HAP-1 (cell line): ENCODE data around the gene ZZZ3.
"Not testable (repeated sequence)": the region's sequence is repeated elsewhere in the genome, so short reads cannot be mapped to it uniquely, and the experiment has no call there.

Source experiments
- DNase-seq, 2 experiments: peaks; one replicate each; pipeline ENCODE4 v3.0.0-alpha.2; 2016 to 2020; ENCODE audit warnings: low spot score in 2 of 2
- H3K27me3 ChIP-seq: fragments of 250-450 bp; sonication (Bioruptor Pico); 2 replicates; pipeline ENCODE4 v1.5.1; 2020; ENCODE audit warnings: low read depth, mild to moderate bottlenecking, moderate library complexity
- H3K36me3 ChIP-seq: fragments of 250-450 bp; sonication (Bioruptor Pico); replicated peaks from 2 replicates; pipeline ENCODE4 v1.5.1; 2020; ENCODE audit warnings: mild to moderate bottlenecking
- H3K4me1 ChIP-seq: fragments of 250-450 bp; sonication (Bioruptor Pico); 2 replicates; pipeline ENCODE4 v1.5.1; 2020; ENCODE audit warnings: mild to moderate bottlenecking
- H3K4me3 ChIP-seq: fragments of 250-450 bp; sonication (Bioruptor Pico); 2 replicates; pipeline ENCODE4 v1.5.1; 2020; ENCODE audit warnings: mild to moderate bottlenecking, moderate library complexity
- H3K9me3 ChIP-seq: fragments of 250-450 bp; sonication (Bioruptor Pico); 2 replicates; pipeline ENCODE4 v1.5.1; 2020; ENCODE audit warnings: mild to moderate bottlenecking, moderate library complexity
- in situ Hi-C: fragments of 300-500 bp; cut with MboI; formaldehyde crosslinking; loops from 3 replicates; pipeline ENCODE4 v1.14.3; 2020; ENCODE audit warnings: low sequenced_read_pairs, inconsistent platforms, mixed read lengths

ZZZ3 gene

GRCh38 chr1:77682460-77683159 lies at the start of gene ZZZ3:
TSS of gene ZZZ3 (minus strand) at chr1:77682658. CDS start at chr1:77633354, 49,304 bp downstream.
- Histone ChIP-seq H3K9me3 (no peaks in the 10 kb centered on the region), H3K4me1 (peaks cover 26% of the 10 kb centered on the region), H3K36me3 (no peaks in the 10 kb centered on the region), H3K4me3 (peak within 1 kb of the TSS; percentile 61), H3K27me3 (no peaks in the 10 kb centered on the region)
- DNase-seq: peak; percentile 83 to 94
- in situ Hi-C loops: no loop called here

- Histone ChIP-seq H3K4me3 (no peak overlapping the region), H3K9me3 (no peaks in the 10 kb centered on the region), H3K27me3 (no peaks in the 10 kb centered on the region), H3K36me3 (peaks cover 20% of the 10 kb centered on the region), H3K4me1 (no peaks in the 10 kb centered on the region)
- no peak for DNase-seq
- in situ Hi-C loops: no loop called here
These were observed 49.6 kb upstream of the ZZZ3 start for GRCh38 chr1:77732090-77732489.

- no peaks in the 10 kb centered on the region for H3K9me3 ChIP-seq
- no peak for DNase-seq
- H3K4me3 ChIP-seq: no peak overlapping the region
- no peaks in the 10 kb centered on the region for H3K27me3 ChIP-seq
- H3K4me1 ChIP-seq: no peaks in the 10 kb centered on the region
- in situ Hi-C loops: no loop called here
- H3K36me3 ChIP-seq: peaks cover 53% of the 10 kb centered on the region
These were observed 43.2 kb upstream of the ZZZ3 start for GRCh38 chr1:77725706-77726105.

- no peak overlapping the region for H3K4me3 ChIP-seq
- H3K27me3 ChIP-seq: no peaks in the 10 kb centered on the region
- in situ Hi-C loops: no loop called here
- no peaks in the 10 kb centered on the region for H3K4me1 ChIP-seq
- H3K9me3 ChIP-seq: no peaks in the 10 kb centered on the region
- no peak for DNase-seq
- H3K36me3 ChIP-seq: peaks cover 46% of the 10 kb centered on the region
These were observed 35.7 kb upstream of the ZZZ3 start for GRCh38 chr1:77718181-77718580.

GRCh38 chr1:77716065-77716464 lies 33.6 kb upstream of the ZZZ3 start:
- no peaks in the 10 kb centered on the region for H3K4me1 ChIP-seq
- in situ Hi-C loops: no loop called here
- no peak for DNase-seq
- H3K36me3 ChIP-seq: peaks cover 42% of the 10 kb centered on the region
- no peaks in the 10 kb centered on the region for H3K27me3 ChIP-seq
- no peaks in the 10 kb centered on the region for H3K9me3 ChIP-seq
- no peak overlapping the region for H3K4me3 ChIP-seq

GRCh38 chr1:77709727-77710126 lies 27.3 kb upstream of the ZZZ3 start:
- in situ Hi-C loops: no loop called here
- H3K4me1 ChIP-seq: no peaks in the 10 kb centered on the region; the same call in 1 of the 2 replicates
- no peak overlapping the region for H3K4me3 ChIP-seq
- no peaks in the 10 kb centered on the region for H3K27me3 ChIP-seq
- peaks cover 40% of the 10 kb centered on the region for H3K36me3 ChIP-seq
- DNase-seq: no peak
- no peaks in the 10 kb centered on the region for H3K9me3 ChIP-seq

GRCh38 chr1:77706321-77706720 lies 23.9 kb upstream of the ZZZ3 start:
- H3K27me3 ChIP-seq: no peaks in the 10 kb centered on the region
- in situ Hi-C loops: no loop called here
- H3K9me3 ChIP-seq: no peaks in the 10 kb centered on the region
- H3K4me3 ChIP-seq: no peak overlapping the region
- no peaks in the 10 kb centered on the region; the same call in 1 of the 2 replicates for H3K4me1 ChIP-seq
- H3K36me3 ChIP-seq: peaks cover 26% of the 10 kb centered on the region
- DNase-seq: no peak

GRCh38 chr1:77704736-77705135 lies 22.3 kb upstream of the ZZZ3 start:
- Histone ChIP-seq H3K4me1 (no peaks in the 10 kb centered on the region; the same call in 1 of the 2 replicates), H3K4me3 (no peak overlapping the region), H3K36me3 (peaks cover 11% of the 10 kb centered on the region), H3K9me3 (no peaks in the 10 kb centered on the region), H3K27me3 (no peaks in the 10 kb centered on the region)
- no peak for DNase-seq
- in situ Hi-C loops: no loop called here

- H3K4me3 ChIP-seq, H3K4me1 ChIP-seq, H3K27me3 ChIP-seq, H3K9me3 ChIP-seq, in situ Hi-C loops, DNase-seq, H3K36me3 ChIP-seq: not testable (repeated sequence)
These were observed 17.2 kb upstream of the ZZZ3 start for GRCh38 chr1:77699673-77700072.

GRCh38 chr1:77697441-77697840 lies 15.0 kb upstream of the ZZZ3 start:
- in situ Hi-C loops: no loop called here
- Histone ChIP-seq H3K27me3 (no peaks in the 10 kb centered on the region), H3K9me3 (no peaks in the 10 kb centered on the region), H3K4me3 (no peak overlapping the region), H3K36me3 (peaks cover 11% of the 10 kb centered on the region; the same call in 1 of the 2 replicates), H3K4me1 (no peaks in the 10 kb centered on the region)
- no peak for DNase-seq

GRCh38 chr1:77688939-77689338 lies 6.5 kb upstream of the ZZZ3 start:
- Histone ChIP-seq H3K4me3 (no peak overlapping the region), H3K36me3 (0 out of 2 replicates have a peak, but pooled peaks cover 2% of the 10 kb centered on the region), H3K27me3 (no peaks in the 10 kb centered on the region), H3K4me1 (peaks cover 5% of the 10 kb centered on the region), H3K9me3 (no peaks in the 10 kb centered on the region)
- in situ Hi-C loops: no loop called here
- DNase-seq: no peak

- no peak overlapping the region for H3K4me3 ChIP-seq
- DNase-seq: peak in 1 of 2 experiments; percentile 14
- no peaks in the 10 kb centered on the region for H3K9me3 ChIP-seq
- in situ Hi-C loops: no loop called here
- H3K4me1 ChIP-seq: peaks cover 9% of the 10 kb centered on the region
- H3K36me3 ChIP-seq: no peaks in the 10 kb centered on the region
- no peaks in the 10 kb centered on the region for H3K27me3 ChIP-seq
These were observed 5.1 kb upstream of the ZZZ3 start for GRCh38 chr1:77687519-77687906.

- H3K4me1 ChIP-seq: peaks cover 9% of the 10 kb centered on the region
- in situ Hi-C loops: no loop called here
- H3K36me3 ChIP-seq: no peaks in the 10 kb centered on the region
- no peaks in the 10 kb centered on the region for H3K9me3 ChIP-seq
- no peak overlapping the region for H3K4me3 ChIP-seq
- no peaks in the 10 kb centered on the region for H3K27me3 ChIP-seq
- no peak for DNase-seq
These were observed 4.5 kb upstream of the ZZZ3 start for GRCh38 chr1:77686796-77687518.
